ENCODE measurements around the gene TMEM163.
"Not testable (repeated sequence)": the region's sequence is repeated elsewhere in the genome, so short reads cannot be mapped to it uniquely, and the experiment has no call there.

TMEM163 gene

GRCh38 chr2:134623046-134623445, 95.8 kb downstream of the TMEM163 start:
- DNase-seq (ENCODE audit: low read depth in 1 of 2, low spot score in 1 of 2), result no peak

- DNase-seq (ENCODE audit: low read depth in 1 of 2, low spot score in 1 of 2), result no peak
These were observed 96.7 kb downstream of the TMEM163 start for GRCh38 chr2:134621939-134622705.

GRCh38 chr2:134619250-134619649, 99.5 kb downstream of the TMEM163 start:
- DNase-seq (ENCODE audit: low read depth in 1 of 2, low spot score in 1 of 2), result no peak

GRCh38 chr2:134615480-134615879, 103.3 kb downstream of the TMEM163 start:
- DNase-seq (ENCODE audit: low read depth in 1 of 2, low spot score in 1 of 2), result not testable (repeated sequence)

GRCh38 chr2:134611316-134611715, 107.5 kb downstream of the TMEM163 start:
- no peak for DNase-seq (ENCODE audit: low read depth in 1 of 2, low spot score in 1 of 2)

- no peak for DNase-seq (ENCODE audit: low read depth in 1 of 2, low spot score in 1 of 2)
These were observed 107.9 kb downstream of the TMEM163 start for GRCh38 chr2:134610871-134611270.

DNA sequence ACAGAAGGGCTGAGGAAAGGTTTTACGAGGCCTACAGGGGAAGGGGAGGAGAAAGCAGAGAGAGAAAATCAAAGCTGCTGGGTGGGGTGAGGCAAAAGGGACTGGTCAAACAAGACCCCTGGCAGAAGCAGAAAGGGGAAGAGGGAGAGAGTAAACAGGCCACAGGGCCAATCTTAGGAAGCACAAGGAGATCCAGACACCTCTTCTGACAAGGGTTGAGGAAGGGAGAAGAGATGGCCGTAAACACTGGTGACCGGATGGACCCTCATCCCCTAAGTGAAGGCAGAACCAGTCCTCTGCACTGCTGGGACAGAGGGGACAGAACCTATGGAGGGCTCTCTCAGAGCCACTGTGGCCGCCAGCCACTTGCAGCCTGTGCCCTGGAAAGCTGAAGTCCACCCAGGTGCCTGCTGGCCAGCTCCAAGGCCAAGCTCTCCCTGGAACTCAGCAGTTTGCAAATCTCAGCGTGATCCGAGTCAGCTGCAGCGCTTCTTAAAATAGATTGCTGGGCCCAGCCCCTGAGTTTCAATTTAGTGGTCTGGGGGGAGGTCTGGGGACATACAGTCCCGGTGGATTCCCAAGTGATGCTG, 108.8 kb downstream of the TMEM163 start:
- DNase-seq (ENCODE audit: low read depth in 1 of 2, low spot score in 1 of 2), result no peak

GRCh38 chr2:134603966-134604365, 114.8 kb downstream of the TMEM163 start:
- no peak for DNase-seq (ENCODE audit: low read depth in 1 of 2, low spot score in 1 of 2)

- DNase-seq (ENCODE audit: low read depth in 1 of 2, low spot score in 1 of 2), result no peak
These were observed 116.1 kb downstream of the TMEM163 start for GRCh38 chr2:134602666-134603065.

GRCh38 chr2:134601264-134601663, 117.5 kb downstream of the TMEM163 start:
- DNase-seq (ENCODE audit: low read depth in 1 of 2, low spot score in 1 of 2), result no peak

GRCh38 chr2:134600208-134600607, 118.6 kb downstream of the TMEM163 start:
- no peak for DNase-seq (ENCODE audit: low read depth in 1 of 2, low spot score in 1 of 2)

DNA sequence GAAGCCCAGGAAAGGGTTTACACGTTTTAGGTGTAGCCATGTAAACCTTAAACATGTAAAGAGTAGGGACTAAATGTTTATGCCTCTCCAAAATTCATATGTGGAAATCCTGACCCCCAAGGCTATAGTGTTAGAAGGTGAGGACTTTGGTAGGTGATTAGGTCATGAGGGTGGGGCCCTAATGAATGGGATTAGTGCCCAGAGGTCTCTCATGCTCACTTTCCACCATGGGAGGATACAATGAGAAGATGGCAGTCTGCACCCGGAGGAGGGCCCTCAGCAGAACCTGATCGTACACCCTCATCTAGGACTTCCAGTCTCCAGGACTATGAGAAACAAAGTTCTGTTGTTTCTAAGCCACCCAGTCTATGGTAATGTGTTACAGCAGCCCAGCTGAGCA, 119.6 kb downstream of the TMEM163 start:
- no peak for DNase-seq (ENCODE audit: low read depth in 1 of 2, low spot score in 1 of 2)

- DNase-seq (ENCODE audit: low read depth in 1 of 2, low spot score in 1 of 2), result no peak
These were observed 124.4 kb downstream of the TMEM163 start for GRCh38 chr2:134594399-134594798.

- DNase-seq (ENCODE audit: low read depth in 1 of 2, low spot score in 1 of 2), result no peak
These were observed 125.3 kb downstream of the TMEM163 start for GRCh38 chr2:134593519-134593918.

GRCh38 chr2:134592377-134592776, 126.4 kb downstream of the TMEM163 start:
- DNase-seq (ENCODE audit: low read depth in 1 of 2, low spot score in 1 of 2), result no peak

GRCh38 chr2:134591526-134591925, 127.3 kb downstream of the TMEM163 start:
- DNase-seq (ENCODE audit: low read depth in 1 of 2, low spot score in 1 of 2), result no peak

DNA sequence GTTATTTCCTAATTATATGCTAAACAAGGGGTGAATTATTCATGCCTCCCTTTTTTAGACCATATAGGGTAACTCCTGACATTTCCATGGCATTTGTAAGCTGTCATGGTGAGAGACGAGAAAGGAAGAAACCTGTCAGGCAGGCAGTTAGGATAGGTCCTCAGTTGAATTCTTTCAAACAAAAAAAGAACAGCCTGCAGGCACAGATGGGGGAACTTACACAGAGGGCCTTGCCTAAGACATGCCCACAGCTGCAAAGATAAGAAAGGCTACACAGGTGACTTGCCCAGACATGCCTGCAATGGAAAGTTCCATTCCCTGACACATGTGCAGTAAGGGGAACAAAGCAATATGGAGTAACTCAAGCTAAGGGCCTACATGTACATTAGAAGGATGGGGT, 128.1 kb downstream of the TMEM163 start:
- DNase-seq (ENCODE audit: low read depth in 1 of 2, low spot score in 1 of 2), result no peak

GRCh38 chr2:134589171-134590083, 129.4 kb downstream of the TMEM163 start:
- not testable (repeated sequence) for DNase-seq (ENCODE audit: low read depth in 1 of 2, low spot score in 1 of 2)

DNA sequence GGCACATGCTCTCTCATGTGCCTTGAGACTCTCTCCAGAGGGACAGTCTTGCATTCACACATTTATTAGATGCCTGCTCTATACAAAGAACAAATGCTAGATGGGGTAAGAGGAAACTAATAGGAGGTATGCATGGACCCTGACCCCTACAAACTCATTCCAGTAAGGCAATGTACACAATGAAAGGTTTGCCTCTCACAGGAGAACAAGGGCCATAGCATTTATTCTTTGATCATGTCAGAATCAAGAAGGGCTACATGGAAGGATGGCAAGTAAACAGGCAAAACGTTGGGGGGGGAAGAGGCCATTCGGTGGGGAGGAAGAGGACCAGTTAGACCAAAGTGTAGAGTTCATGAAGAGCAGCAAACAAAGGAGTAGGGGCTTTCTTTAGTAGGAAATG, 130.2 kb downstream of the TMEM163 start:
- DNase-seq (ENCODE audit: low read depth in 1 of 2, low spot score in 1 of 2), result no peak

GRCh38 chr2:134586326-134586965, 132.4 kb downstream of the TMEM163 start:
- no peak for DNase-seq (ENCODE audit: low read depth in 1 of 2, low spot score in 1 of 2)

DNA sequence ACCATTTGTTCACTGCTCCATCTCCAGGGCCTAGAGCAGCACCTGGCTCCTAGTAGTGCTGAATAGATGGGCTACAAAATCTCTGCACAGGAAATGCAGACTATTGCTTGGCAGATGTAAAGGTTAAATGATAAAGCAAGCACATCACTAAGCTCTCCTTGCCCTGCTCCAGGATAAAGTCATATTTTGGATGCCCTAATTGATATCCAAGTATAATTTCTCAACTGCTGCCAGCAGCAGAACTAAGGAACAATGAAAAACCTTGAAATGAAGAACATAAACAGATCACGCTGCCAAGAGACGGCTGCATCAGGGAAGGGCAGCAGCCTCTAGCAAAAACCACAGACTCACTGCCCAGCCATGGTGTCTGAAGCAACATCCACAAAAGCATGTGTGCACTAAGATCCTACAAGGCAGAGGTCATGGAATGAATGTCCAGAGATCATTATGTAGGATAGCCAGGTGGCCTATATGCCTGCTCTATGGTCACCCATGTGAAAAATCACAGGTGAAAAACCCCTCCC, 134.7 kb downstream of the TMEM163 start:
- no peak for DNase-seq (ENCODE audit: low read depth in 1 of 2, low spot score in 1 of 2)
